GM11168 (cell line): Measurements from ENCODE around the gene USP37.

Experiments used
- in situ Hi-C: fragments of 300-500 bp; cut with MboI; formaldehyde crosslinking; loops from one replicate; pipeline ENCODE4 v1.12.0; 2022; ENCODE audit warnings: low sequenced_read_pairs; ENCODE audit not compliant: unreplicated experiment

The USP37 gene

DNA sequence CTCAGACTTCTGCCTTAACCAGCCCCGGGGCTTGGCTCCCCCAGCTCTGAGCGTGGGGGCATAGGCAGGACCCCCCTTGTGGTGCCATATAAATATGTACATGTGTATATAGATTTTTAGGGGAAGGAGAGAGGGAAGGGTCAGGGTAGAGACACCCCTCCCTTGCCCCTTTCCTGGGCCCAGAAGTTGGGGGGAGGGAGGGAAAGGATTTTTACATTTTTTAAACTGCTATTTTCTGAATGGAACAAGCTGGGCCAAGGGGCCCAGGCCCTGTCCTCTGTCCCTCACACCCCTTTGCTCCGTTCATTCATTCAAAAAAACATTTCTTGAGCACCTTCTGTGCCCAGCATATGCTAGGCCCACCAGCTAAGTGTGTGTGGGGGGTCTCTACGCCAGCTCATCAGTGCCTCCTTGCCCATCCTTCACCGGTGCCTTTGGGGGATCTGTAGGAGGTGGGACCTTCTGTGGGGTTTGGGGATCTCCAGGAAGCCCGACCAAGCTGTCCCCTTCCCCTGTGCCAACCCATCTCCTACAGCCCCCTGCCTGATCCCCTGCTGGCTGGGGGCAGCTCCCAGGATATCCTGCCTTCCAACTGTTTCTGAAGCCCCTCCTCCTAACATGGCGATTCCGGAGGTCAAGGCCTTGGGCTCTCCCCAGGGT, 162.9 kb downstream of the USP37 start:
- in situ Hi-C loops: no loop called here

DNA sequence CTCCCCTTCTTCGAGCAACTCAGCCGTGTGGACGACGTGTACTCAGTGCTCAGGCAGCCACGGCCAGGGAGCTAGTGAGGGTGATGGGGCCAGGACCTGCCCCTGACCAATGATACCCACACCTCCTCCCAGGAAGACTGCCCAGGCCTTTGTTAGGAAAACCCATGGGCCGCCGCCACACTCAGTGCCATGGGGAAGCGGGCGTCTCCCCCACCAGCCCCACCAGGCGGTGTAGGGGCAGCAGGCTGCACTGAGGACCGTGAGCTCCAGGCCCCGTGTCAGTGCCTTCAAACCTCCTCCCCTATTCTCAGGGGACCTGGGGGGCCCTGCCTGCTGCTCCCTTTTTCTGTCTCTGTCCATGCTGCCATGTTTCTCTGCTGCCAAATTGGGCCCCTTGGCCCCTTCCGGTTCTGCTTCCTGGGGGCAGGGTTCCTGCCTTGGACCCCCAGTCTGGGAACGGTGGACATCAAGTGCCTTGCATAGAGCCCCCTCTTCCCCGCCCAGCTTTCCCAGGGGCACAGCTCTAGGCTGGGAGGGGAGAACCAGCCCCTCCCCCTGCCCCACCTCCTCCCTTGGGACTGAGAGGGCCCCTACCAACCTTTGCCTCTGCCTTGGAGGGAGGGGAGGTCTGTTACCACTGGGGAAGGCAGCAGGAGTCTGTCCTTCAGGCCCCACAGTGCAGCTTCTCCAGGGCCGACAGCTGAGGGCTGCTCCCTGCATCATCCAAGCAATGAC, 163.6 kb downstream of the USP37 start:
- in situ Hi-C loops: no loop called here

DNA sequence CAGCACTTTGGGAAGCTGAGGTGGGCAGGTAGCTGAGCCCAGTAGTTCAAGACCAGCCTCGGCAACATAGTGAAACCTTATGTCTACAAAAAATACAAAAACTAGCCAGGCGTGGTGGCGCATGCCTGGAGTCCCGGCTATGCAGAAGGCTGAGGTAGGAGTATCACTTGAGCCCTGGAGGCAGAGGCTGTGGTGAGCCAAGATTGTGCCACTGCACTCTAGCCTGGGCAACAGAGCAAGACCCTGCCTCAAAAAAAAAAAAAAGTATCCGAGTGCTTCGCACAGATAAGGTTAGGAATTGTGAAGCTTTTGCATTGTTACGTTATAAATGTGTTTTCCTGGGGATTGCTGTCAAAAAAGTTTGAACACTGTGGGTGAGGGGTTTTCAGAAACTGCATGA, 164.3 kb downstream of the USP37 start:
- in situ Hi-C loops: no loop called here

DNA sequence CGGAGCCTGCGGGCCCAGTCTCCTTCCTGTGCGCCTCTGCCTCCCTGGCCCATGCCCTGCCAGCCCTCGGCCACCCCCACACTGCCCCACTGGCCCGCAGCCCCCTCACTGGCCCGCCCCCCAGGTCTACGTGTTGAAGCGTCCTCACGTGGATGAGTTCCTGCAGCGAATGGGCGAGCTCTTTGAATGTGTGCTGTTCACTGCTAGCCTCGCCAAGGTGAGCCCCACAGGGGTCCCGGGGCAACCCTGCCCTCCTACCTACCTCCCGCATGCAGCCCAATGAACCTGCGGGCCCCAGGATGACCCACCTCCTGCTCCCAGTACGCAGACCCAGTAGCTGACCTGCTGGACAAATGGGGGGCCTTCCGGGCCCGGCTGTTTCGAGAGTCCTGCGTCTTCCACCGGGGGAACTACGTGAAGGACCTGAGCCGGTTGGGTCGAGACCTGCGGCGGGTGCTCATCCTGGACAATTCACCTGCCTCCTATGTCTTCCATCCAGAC, 165.2 kb downstream of the USP37 start:
- in situ Hi-C loops: no loop called here

DNA sequence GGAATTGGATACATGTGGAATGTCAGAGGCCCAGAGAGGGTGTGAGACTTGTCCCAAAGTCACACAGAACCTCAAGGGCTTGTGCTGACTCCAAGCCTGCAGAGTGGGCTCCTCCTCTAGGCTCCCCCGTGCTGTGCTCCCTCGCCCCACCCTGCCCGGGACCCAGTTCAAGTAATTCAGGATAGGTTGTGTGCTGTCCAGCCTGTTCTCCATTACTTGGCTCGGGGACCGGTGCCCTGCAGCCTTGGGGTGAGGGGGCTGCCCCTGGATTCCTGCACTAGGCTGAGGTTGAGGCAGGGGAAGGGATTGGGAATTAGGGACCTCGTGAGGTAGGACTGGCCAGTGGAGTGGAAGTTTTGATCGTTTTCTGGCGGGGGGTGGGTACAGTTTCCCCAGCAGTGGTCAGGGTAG, 165.7 kb downstream of the USP37 start:
- in situ Hi-C loops: no loop called here

DNA sequence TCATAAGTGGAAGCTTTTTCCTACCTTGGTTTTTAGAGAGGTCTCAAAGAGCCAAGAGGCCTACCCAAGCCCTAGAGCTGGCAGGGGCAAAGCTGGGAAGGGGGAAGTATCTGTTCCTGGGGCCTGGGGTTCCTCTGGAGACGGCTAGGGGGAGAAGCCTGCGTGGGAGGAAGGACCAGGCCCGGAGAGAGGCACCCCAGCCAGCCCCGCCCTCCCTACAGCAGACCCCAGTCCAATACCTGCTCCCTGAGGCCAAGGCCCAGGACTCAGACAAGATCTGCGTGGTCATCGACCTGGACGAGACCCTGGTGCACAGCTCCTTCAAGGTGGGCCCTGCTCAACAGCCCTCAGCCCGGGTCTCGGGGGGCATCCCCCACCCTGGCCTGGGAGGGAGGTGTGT, 166.3 kb downstream of the USP37 start:
- in situ Hi-C loops: no loop called here

DNA sequence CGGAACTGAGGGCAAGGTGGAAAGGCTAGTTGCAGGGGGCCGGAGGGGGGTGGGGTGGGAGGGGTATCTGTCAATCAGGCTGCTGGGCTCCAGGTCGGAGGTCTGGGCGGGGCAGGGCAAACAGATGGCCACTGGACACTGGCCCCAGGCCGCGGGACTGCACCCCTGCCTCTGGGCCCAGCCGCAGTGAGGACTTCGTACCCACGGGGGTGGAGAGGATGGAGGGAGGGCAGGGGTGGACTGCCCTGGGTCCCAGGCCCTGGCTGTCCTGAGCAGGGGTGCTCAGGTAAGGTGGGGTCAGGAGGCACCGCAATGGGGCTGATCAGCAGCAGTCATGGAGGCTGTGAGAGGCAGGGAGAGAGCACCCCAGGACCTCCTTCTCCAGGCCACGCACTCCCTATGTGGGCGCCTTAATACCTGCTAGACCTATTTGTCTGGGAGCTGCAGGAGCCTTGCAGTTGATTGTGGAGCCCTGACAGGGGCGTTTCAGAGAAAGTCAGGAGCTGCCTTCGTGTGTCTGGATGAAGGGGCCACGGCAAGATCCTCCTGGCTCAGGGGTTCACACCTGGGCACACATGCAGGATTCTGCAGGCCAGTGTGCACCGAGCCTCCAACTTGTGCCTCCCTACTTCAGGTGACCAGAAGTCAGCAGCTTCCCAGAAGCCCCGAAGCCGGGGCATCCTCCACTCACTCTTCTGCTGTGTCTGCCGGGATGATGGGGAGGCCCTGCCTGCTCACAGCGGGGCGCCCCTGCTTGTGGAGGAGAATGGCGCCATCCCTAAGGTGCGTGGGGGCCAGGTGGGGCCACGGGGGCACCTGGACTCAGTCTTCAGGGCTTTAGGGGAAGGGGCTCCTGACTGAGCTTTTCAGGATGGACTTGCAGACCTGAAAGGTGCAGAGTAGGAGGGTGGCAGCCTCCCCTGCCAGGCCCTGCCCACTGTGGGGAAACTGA, 166.9 kb downstream of the USP37 start:
- in situ Hi-C loops: no loop called here
